Neural cell (in vitro differentiated cells): ENCODE data around the gene KCNJ10. TPM values are rescaled to one million over a fixed set of nuclear protein-coding genes. Genes with fewer than 3 reads are reported as not detected.

Experiments
- H2AFZ ChIP-seq: fragments of 200-600, 300-800 bp; sonication (generic), shearing (Covaris generic); 2 replicates; pipeline ENCODE4 v1.6.0; 2014; ENCODE audit warnings: low read depth, mild to moderate bottlenecking, antibody characterized with exemption, low read length, moderate library complexity
- H3F3A ChIP-seq: fragments of 200-600 bp; shearing (Covaris generic); 2 replicates; pipeline ENCODE4 v1.6.1; 2016; ENCODE audit warnings: mild to moderate bottlenecking, moderate library complexity, mixed read lengths, antibody characterized with exemption, low read length; ENCODE audit not compliant: insufficient read depth, poor library complexity, severe bottlenecking
- H3K27ac ChIP-seq: fragments of 200-600, 300-800 bp; sonication (generic), shearing (Covaris generic); 2 replicates; pipeline ENCODE4 v1.5.1; 2014; ENCODE audit warnings: mild to moderate bottlenecking, low read length, moderate library complexity
- H3K27me3 ChIP-seq: fragments of 300-800, 200-600 bp; sonication (generic), shearing (Covaris generic); 2 replicates; pipeline ENCODE4 v1.6.0; 2014; ENCODE audit warnings: mild to moderate bottlenecking, low read depth, low read length, moderate library complexity; ENCODE audit not compliant: insufficient read depth
- H3K36me3 ChIP-seq: fragments of 300-800, 200-600 bp; sonication (generic), shearing (Covaris generic); 2 replicates; pipeline ENCODE4 v1.5.1; 2014; ENCODE audit warnings: mild to moderate bottlenecking, antibody characterized with exemption, low read length, moderate library complexity; ENCODE audit not compliant: insufficient read depth
- H3K4me2 ChIP-seq: fragments of 300-800, 200-600 bp; sonication (generic), shearing (Covaris generic); 2 replicates; pipeline ENCODE4 v1.6.0; 2014; ENCODE audit warnings: mild to moderate bottlenecking, low read length
- H3K4me3 ChIP-seq: fragments of 300-800, 200-600 bp; sonication (generic), shearing (Covaris generic); 2 replicates; pipeline ENCODE4 v1.5.1; 2014; ENCODE audit warnings: mild to moderate bottlenecking, low read length, moderate library complexity
- H3K79me2 ChIP-seq: fragments of 200-600 bp; shearing (Covaris generic); replicated peaks from 2 replicates; pipeline ENCODE4 v1.6.0; 2014; ENCODE audit warnings: mild to moderate bottlenecking, low read length, moderate library complexity; ENCODE audit not compliant: insufficient read depth
- H3K9ac ChIP-seq: fragments of 300-800, 200-600 bp; sonication (generic), shearing (Covaris generic); 2 replicates; pipeline ENCODE4 v1.6.1; 2016; ENCODE audit warnings: mild to moderate bottlenecking, low read length, mixed read lengths
- H3K9me2 ChIP-seq: fragments of 200-600 bp; shearing (Covaris generic); 2 replicates; pipeline ENCODE4 v1.6.1; 2016; ENCODE audit warnings: mild to moderate bottlenecking, low read length, mixed read lengths; ENCODE audit not compliant: insufficient read depth
- H3K9me3 ChIP-seq: fragments of 200-600, 300-800 bp; sonication (generic), shearing (Covaris generic); 2 replicates; pipeline ENCODE4 v1.6.1; 2016; ENCODE audit warnings: mild to moderate bottlenecking, mixed run types, low read length, moderate library complexity, mixed read lengths
- H4K20me1 ChIP-seq: fragments of 200-600 bp; shearing (Covaris generic); 2 replicates; pipeline ENCODE4 v1.6.1; 2016; ENCODE audit warnings: mild to moderate bottlenecking, mixed run types; ENCODE audit not compliant: insufficient read depth
- CTCF ChIP-seq: fragments of 450-650 bp; IDR thresholded peaks from 2 replicates; pipeline ENCODE4 v1.5.1; 2014; ENCODE audit warnings: antibody characterized with exemption, mild to moderate bottlenecking, moderate library complexity; ENCODE audit not compliant: poor library complexity, severe bottlenecking
- EP300 ChIP-seq: fragments of 450-650 bp; conservative IDR thresholded peaks from 2 replicates; pipeline ENCODE4 v1.6.1; 2014; ENCODE audit warnings: antibody characterized with exemption, mild to moderate bottlenecking, moderate library complexity; ENCODE audit not compliant: poor library complexity, severe bottlenecking
- EZH2 ChIP-seq: fragments of 200-600, 300-800 bp; shearing (Covaris generic), sonication (generic); IDR thresholded peaks from 2 replicates; pipeline ENCODE4 v1.6.1; 2014; ENCODE audit warnings: antibody characterized with exemption, low read length, borderline replicate concordance, mild to moderate bottlenecking; ENCODE audit not compliant: insufficient read depth, poor library complexity, severe bottlenecking
- MXI1 ChIP-seq: fragments of 450-650 bp; conservative IDR thresholded peaks from 2 replicates; pipeline ENCODE4 v1.6.1; 2014; ENCODE audit warnings: antibody characterized with exemption, mild to moderate bottlenecking; ENCODE audit not compliant: poor library complexity, severe bottlenecking
- POLR2AphosphoS5 ChIP-seq: IDR thresholded peaks from 2 replicates; pipeline ENCODE4 v1.6.1; 2012
- RAD21 ChIP-seq: fragments of 450-650 bp; conservative IDR thresholded peaks from 2 replicates; pipeline ENCODE4 v1.6.1; 2014; ENCODE audit warnings: antibody characterized with exemption, mild to moderate bottlenecking, moderate library complexity
- REST ChIP-seq: IDR thresholded peaks from 2 replicates; pipeline ENCODE4 v1.6.1; 2012; ENCODE audit warnings: borderline replicate concordance
- SMC3 ChIP-seq: fragments of 450-650 bp; conservative IDR thresholded peaks from 2 replicates; pipeline ENCODE4 v1.6.1; 2014; ENCODE audit warnings: antibody characterized with exemption, mild to moderate bottlenecking, moderate library complexity; ENCODE audit not compliant: poor library complexity
- TAF1 ChIP-seq: IDR thresholded peaks from 2 replicates; pipeline ENCODE4 v1.6.1; 2012; ENCODE audit warnings: low read depth
- polyA plus RNA-seq: library from polyadenylated mRNA; depleted of rRNA; stranded (reverse); fragments of >200 nt; gene quantifications from 2 replicates; pipeline ENCODE4 v1.2.3, GENCODE V29; 2014

KCNJ10 gene
- polyA plus RNA-seq, 1 donor from 2014 or later, result not detected

- TF ChIP-seq SMC3 (no peak), REST (no peak), POLR2AphosphoS5 (no peak), EZH2 (no peak), RAD21 (no peak)
- H3K9ac ChIP-seq, result no peak overlapping the region
These were observed 120.0 kb downstream of the KCNJ10 start for GRCh38 chr1:159949981-159950381.

GRCh38 chr1:159949123-159949522 is 120.8 kb downstream of the KCNJ10 start:
- Histone ChIP-seq H2AFZ (no peak overlapping the region), H3K79me2 (peaks cover 10% of the 10 kb centered on the region), H4K20me1 (no peaks in the 10 kb centered on the region), H3K4me2 (no peak overlapping the region), H3K4me3 (no peak overlapping the region), H3K9me3 (no peaks in the 10 kb centered on the region), H3K36me3 (no peaks in the 10 kb centered on the region), H3F3A (no peaks in the 10 kb centered on the region), H3K27ac (no peak overlapping the region), H3K9ac (no peak overlapping the region), H3K27me3 (no peaks in the 10 kb centered on the region), H3K9me2 (no peaks in the 10 kb centered on the region)
- no peak for TF ChIP-seq SMC3
- no peak for TF ChIP-seq EZH2
- no peak for TF ChIP-seq POLR2AphosphoS5
- TF ChIP-seq EP300, result no peak
- TF ChIP-seq RAD21, result no peak
- no peak for TF ChIP-seq CTCF
- no peak for TF ChIP-seq REST
- TF ChIP-seq TAF1, result no peak
- TF ChIP-seq MXI1, result no peak

More at GRCh38 chr1:159949981-159950381, 120.0 kb downstream of the KCNJ10 start:
- H3K9me2 ChIP-seq, result no peaks in the 10 kb centered on the region
- H3K27me3 ChIP-seq, result no peaks in the 10 kb centered on the region
- no peak overlapping the region for H3K4me2 ChIP-seq
- no peak overlapping the region for H2AFZ ChIP-seq
- H3K27ac ChIP-seq, result no peak overlapping the region
- H3K79me2 ChIP-seq, result peaks cover 2% of the 10 kb centered on the region
- no peak overlapping the region for H3K4me3 ChIP-seq
- H3K36me3 ChIP-seq, result no peaks in the 10 kb centered on the region
- no peaks in the 10 kb centered on the region for H4K20me1 ChIP-seq
- no peaks in the 10 kb centered on the region for H3F3A ChIP-seq
- H3K9me3 ChIP-seq, result no peaks in the 10 kb centered on the region

Other genes starting within 250 kb of the KCNJ10 start
- gene SLAMF8, start 243.3 kb downstream of the KCNJ10 start, polyA plus RNA-seq, result not detected in 2 replicates
- gene VSIG8, start 207.5 kb downstream of the KCNJ10 start, polyA plus RNA-seq, result 0.37 TPM in 1 of 2 replicates, not detected in the other
- 0.12 TPM in 1 of 2 replicates, not detected in the other for gene CFAP45, start 170.0 kb downstream of the KCNJ10 start, polyA plus RNA-seq
- 0.52 and 0.90 TPM in 2 replicates for gene TAGLN2, start 144.7 kb downstream of the KCNJ10 start, polyA plus RNA-seq
- 10.7 and 11.8 TPM in 2 replicates for gene IGSF9, start 124.5 kb downstream of the KCNJ10 start, polyA plus RNA-seq
- gene SLAMF9, start 115.9 kb downstream of the KCNJ10 start, polyA plus RNA-seq, result not detected in 2 replicates
- gene PIGM, start 38.2 kb downstream of the KCNJ10 start, polyA plus RNA-seq, result 3.4 and 3.8 TPM in 2 replicates
- 8.0 and 9.8 TPM in 2 replicates for gene KCNJ9, start 11.4 kb upstream of the KCNJ10 start, polyA plus RNA-seq
- gene IGSF8, start 28.5 kb upstream of the KCNJ10 start, polyA plus RNA-seq, result 26.9 and 27.3 TPM in 2 replicates
- 0.12 and 0.14 TPM in 2 replicates for gene ATP1A2, start 45.6 kb upstream of the KCNJ10 start, polyA plus RNA-seq
- not detected in 2 replicates for gene ATP1A4, start 81.4 kb upstream of the KCNJ10 start, polyA plus RNA-seq
- not detected in 2 replicates for gene CASQ1, start 120.4 kb upstream of the KCNJ10 start, polyA plus RNA-seq
- 46.4 and 51.9 TPM in 2 replicates for gene PEA15, start 135.2 kb upstream of the KCNJ10 start, polyA plus RNA-seq
- 153 TPM in 2 replicates for gene DCAF8, start 192.4 kb upstream of the KCNJ10 start, polyA plus RNA-seq
- gene PEX19, start 215.0 kb upstream of the KCNJ10 start, polyA plus RNA-seq, result 37.7 and 51.6 TPM in 2 replicates